GM13976 (cell line): ENCODE results near the gene PPP4R3C.
"Not testable (repeated sequence)": the region's sequence is repeated elsewhere in the genome, so short reads cannot be mapped to it uniquely, and the experiment has no call there.

Experiments used
- DNase-seq: peaks from one replicate; pipeline ENCODE4 v3.0.0; 2012; ENCODE audit warnings: low spot score
- in situ Hi-C: fragments of 300-500 bp; cut with MboI; formaldehyde crosslinking; loops from one replicate; pipeline ENCODE4 v1.12.0; 2022; ENCODE audit warnings: low sequenced_read_pairs, mixed read lengths, inconsistent platforms; ENCODE audit not compliant: unreplicated experiment
- TF ChIP-seq, protein P1 (sequence below): IDR thresholded peaks from 2 replicates; pipeline ENCODE4 v1.5.1; 2012; ENCODE audit warnings: borderline replicate concordance, mild to moderate bottlenecking; ENCODE audit not compliant: insufficient read depth; ENCODE audit errors: extremely low read depth, missing control alignments, control extremely low read depth

Gene PPP4R3C

DNA sequence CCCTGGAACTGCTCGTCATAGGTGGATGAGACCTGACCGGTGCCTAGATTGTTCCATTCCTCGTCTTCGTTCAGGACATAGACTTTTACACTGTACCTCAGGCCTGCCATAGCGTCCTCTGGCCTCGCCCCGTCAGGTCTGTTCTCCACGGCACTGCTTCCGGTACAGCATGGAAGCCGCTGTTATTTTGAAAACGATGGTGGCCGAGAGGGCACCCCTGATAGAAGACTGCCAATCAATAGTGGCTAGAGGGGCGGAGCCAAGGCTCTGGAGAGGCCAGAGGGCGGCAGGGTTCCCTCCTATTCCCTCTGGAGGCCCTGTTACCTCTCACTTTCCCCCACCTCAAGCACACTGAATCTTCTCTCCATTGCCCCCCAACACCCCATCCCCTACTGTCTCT is at the start of gene PPP4R3C:
PPP4R3C (minus strand) TSS at position 155 of the 400 bp plus-strand sequence; CDS start at position 110, 45 bp downstream.
- TF ChIP-seq, protein P1, sequence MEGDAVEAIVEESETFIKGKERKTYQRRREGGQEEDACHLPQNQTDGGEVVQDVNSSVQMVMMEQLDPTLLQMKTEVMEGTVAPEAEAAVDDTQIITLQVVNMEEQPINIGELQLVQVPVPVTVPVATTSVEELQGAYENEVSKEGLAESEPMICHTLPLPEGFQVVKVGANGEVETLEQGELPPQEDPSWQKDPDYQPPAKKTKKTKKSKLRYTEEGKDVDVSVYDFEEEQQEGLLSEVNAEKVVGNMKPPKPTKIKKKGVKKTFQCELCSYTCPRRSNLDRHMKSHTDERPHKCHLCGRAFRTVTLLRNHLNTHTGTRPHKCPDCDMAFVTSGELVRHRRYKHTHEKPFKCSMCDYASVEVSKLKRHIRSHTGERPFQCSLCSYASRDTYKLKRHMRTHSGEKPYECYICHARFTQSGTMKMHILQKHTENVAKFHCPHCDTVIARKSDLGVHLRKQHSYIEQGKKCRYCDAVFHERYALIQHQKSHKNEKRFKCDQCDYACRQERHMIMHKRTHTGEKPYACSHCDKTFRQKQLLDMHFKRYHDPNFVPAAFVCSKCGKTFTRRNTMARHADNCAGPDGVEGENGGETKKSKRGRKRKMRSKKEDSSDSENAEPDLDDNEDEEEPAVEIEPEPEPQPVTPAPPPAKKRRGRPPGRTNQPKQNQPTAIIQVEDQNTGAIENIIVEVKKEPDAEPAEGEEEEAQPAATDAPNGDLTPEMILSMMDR = no peak
- in situ Hi-C loops = no loop called here
- DNase-seq = no peak

DNA sequence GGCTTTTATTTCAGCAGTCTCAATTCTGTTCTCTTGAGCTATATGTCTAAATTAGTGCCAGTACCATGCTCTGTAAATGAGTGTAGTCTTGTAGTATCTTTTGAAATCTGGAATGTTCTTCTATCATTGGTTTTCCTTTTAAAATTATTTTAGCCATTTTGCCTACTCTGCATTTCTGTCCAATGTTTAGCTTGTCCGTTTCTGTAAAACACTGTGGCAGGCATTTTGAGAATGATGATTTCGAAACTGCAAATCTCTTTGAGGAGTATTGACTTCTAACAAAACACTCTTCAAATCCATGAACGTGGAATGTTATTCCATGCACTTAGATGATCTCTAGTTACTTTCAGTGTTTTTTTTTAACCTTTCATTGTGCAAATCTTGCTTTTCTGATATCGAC is 28.3 kb upstream of the PPP4R3C start:
- in situ Hi-C loops = no loop called here
- TF ChIP-seq, protein P1 = no peak
- DNase-seq = no peak

DNA sequence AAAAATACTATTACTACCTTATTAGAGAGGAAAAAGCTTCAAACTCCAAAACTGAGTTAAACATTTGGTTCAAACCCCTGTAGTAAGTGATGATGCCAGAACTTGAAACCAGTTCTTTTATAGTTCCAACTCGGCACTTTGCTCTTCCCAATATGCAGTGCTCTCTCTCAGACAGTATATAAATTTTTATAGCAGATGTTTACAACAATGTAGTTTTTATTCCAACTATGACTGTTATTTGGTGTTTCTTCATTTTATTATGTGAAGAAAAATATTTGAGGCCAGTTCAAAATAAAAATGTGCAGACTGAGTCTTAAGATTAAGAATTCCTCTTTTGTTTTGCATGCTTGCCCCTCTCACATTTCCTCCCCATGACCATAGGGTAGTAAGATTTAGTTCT is 2.9 kb upstream of the PPP4R3C start:
- in situ Hi-C loops = no loop called here
- DNase-seq = no peak
- TF ChIP-seq, protein P1 = no peak

DNA sequence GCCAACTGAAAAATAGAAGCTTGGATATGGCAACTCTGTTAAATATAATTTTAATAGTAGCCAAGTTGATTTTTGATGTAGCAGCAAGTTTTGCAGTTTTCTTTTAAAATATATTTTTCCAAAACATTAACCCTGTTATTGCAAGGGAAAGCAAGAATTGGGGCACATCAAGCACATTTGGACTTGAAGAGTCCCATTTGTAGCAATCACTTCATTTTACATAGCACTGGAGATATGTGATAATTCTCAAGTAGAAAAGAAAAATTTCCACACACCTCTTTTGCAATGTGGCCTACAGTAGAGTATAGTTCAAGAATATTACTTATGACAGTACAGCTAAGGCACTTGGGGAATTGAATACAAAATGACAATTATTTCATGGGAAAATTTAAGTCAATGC is 1.9 kb upstream of the PPP4R3C start:
- DNase-seq = no peak
- TF ChIP-seq, protein P1 = no peak
- in situ Hi-C loops = no loop called here

DNA sequence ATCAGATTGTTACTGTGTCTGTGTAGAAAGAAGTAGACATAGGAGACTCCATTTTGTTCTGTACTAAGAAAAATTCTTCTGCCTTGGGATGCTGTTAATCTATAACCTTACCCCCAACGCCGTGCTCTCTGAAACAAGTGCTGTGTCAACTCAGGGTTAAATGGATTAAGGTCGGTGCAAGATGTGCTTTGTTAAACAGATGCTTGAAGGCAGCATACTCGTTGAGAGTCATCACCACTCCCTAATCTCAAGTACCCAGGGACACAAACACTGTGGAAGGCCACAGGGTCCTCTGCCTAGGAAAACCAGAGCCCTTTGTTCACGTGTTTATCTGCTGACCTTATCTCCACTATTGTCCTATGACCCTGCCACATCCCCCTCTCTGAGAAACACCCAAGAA is 4.0 kb downstream of the PPP4R3C start:
- DNase-seq, in situ Hi-C loops: not testable (repeated sequence)

DNA sequence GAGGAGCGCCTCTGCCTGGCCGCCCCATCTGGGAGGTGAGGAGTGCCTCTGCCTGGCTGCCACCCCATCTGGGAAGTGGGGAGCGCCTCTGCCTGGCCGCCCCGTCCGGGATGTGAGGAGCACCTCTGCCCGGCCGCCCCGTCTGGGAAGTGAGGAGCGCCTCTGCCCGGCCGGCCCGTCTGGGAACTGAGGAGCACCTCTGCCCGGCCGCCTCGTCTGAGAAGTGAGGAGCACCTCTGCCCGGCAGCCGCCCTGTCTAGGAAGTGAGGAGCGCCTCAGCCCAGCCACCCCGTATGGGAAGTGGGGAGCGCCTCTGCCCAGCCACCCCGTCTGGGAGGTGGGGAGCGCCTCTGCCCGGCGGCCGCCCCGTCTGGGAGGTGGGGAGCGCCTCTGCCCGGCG is 4.6 kb downstream of the PPP4R3C start:
- in situ Hi-C loops, DNase-seq: not testable (repeated sequence)

DNA sequence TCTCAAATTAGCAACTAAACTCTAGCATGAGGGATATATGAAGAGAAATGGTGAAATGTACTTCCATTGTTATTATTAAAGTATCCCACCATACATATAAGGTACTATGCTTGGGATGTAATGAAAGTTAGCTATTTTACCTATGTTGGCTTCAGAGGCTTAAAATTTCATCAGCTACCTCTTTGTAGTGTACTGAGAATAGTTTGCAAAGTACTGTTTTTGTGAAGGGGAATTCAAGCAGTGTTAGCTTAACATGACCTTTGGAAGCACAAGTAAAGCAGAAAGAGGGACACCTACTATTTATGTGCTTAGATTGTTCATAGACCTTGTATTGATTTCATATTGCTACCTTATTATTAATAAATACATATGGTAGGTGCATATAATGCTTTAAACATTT is 11.8 kb downstream of the PPP4R3C start:
- in situ Hi-C loops = no loop called here
- TF ChIP-seq, protein P1 = no peak
- no peak for DNase-seq

DNA sequence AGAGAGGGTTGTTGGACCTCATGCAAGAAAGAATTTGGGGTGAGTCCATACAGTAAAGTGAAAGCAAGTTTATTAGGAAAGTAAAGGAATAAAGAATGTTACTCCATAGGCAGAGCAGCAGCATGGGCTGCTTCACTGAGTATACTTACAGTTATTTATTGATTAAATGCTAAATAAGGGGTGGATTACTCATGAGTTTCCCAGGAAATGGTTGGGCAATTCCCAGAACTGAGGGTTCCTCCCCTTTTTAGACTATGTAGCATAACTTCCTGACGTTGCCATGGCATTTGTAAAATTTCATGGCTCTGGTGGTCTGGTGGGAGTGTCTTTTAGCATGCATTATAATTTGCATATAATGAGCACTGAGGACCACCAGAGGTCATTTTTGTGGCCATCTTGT is 16.7 kb downstream of the PPP4R3C start:
- TF ChIP-seq, protein P1 = no peak
- in situ Hi-C loops = no loop called here
- DNase-seq = no peak
